SK-N-SH (cell line): ENCODE measurements around the gene UBTD2. TPM values are rescaled to one million over a fixed set of nuclear protein-coding genes. Genes with fewer than 3 reads are reported as not detected.

Experiments used
- CTCF ChIA-PET: fragments of 300-600, 350-600 bp; formaldehyde crosslinking; extraction: SDS; loops from one replicate; lab custom pipeline; 2021; lab: Yijun Ruan, JAX
- POLR2A ChIA-PET: fragments of 350-600 bp; sonication (Branson Sonifier 250); formaldehyde crosslinking; extraction: SDS; loops from one replicate; lab custom pipeline; 2020; ENCODE audit warnings: antibody characterized with exemption, inconsistent platforms; lab: Yijun Ruan, JAX
- DNase-seq: peaks from one replicate; pipeline ENCODE4 v3.0.0; 2012
- H2AFZ ChIP-seq: fragments of 200-600 bp; sonication (generic); 2 replicates; pipeline ENCODE4 v1.8.1; 2016; ENCODE audit warnings: antibody characterized with exemption, mild to moderate bottlenecking, low read depth
- H3F3A ChIP-seq: fragments of 200-600 bp; sonication (generic); replicated peaks from 2 replicates; pipeline ENCODE3; 2016; ENCODE audit warnings: antibody characterized with exemption, mild to moderate bottlenecking; ENCODE audit not compliant: insufficient read depth
- H3K27ac ChIP-seq, 2 experiments: fragments of 200-500 bp in 1 of 2; fragments of 200-600 bp in 1 of 2; sonication (Bioruptor generic) in 1 of 2; sonication (generic), shearing (Covaris generic) in 1 of 2; 2 replicates each; pipeline versions ENCODE4 v1.5.1 to v1.6.1; 2014 to 2016; ENCODE audit warnings: low read depth in 2 of 2, inconsistent platforms in 1 of 2, low read length in 1 of 2, mild to moderate bottlenecking in 1 of 2, mixed read lengths in 1 of 2
- H3K27me3 ChIP-seq: fragments of 200-600 bp; sonication (generic), shearing (Covaris generic); 2 replicates; pipeline ENCODE4 v1.6.1; 2016; ENCODE audit warnings: mixed run types; ENCODE audit not compliant: insufficient read depth
- H3K36me3 ChIP-seq, 2 experiments: fragments of 200-500 bp in 1 of 2; fragments of 200-600 bp in 1 of 2; sonication (Bioruptor generic) in 1 of 2; sonication (generic) in 1 of 2; replicated peaks in 1 of 2; 2 replicates each; pipeline versions ENCODE3 to v1.5.1; 2014 to 2016; ENCODE audit warnings: low read length in 1 of 2, mild to moderate bottlenecking in 1 of 2; ENCODE audit not compliant: insufficient read depth in 2 of 2, control insufficient read depth in 1 of 2
- H3K4me1 ChIP-seq, 2 experiments: fragments of 200-500 bp in 1 of 2; fragments of 200-600 bp in 1 of 2; sonication (Bioruptor generic) in 1 of 2; sonication (generic), shearing (Covaris generic) in 1 of 2; 2 replicates each; pipeline versions ENCODE4 v1.5.1 to v1.6.1; 2014 to 2016; ENCODE audit warnings: low read depth in 1 of 2, low read length in 1 of 2, mixed run types in 1 of 2; ENCODE audit not compliant: insufficient read depth in 2 of 2, control insufficient read depth in 1 of 2
- H3K4me2 ChIP-seq: fragments of 200-600 bp; sonication (generic), shearing (Covaris generic); 2 replicates; pipeline ENCODE4 v1.6.1; 2017; ENCODE audit warnings: mixed run types
- H3K4me3 ChIP-seq, 2 experiments: fragments of 200-500 bp in 1 of 2; fragments of 200-600 bp in 1 of 2; sonication (Bioruptor generic) in 1 of 2; sonication (generic), shearing (Covaris generic) in 1 of 2; 2 replicates each; pipeline versions ENCODE4 v1.5.1 to v1.8.1; 2014 to 2016; ENCODE audit warnings: low read depth in 2 of 2, inconsistent platforms in 1 of 2, low read length in 1 of 2, mild to moderate bottlenecking in 1 of 2, mixed read lengths in 1 of 2, moderate library complexity in 1 of 2
- H3K79me2 ChIP-seq: fragments of 200-600 bp; sonication (generic); 2 replicates; pipeline ENCODE4 v1.8.1; 2017; ENCODE audit warnings: mild to moderate bottlenecking; ENCODE audit not compliant: insufficient read depth
- H3K9ac ChIP-seq: fragments of 200-600 bp; sonication (generic); 2 replicates; pipeline ENCODE4 v1.6.1; 2017; ENCODE audit warnings: mixed run types
- H3K9me2 ChIP-seq: fragments of 200-600 bp; sonication (generic); 2 replicates; pipeline ENCODE4 v1.6.1; 2017; ENCODE audit warnings: mixed run types
- H3K9me3 ChIP-seq: fragments of 200-600 bp; sonication (generic); 2 replicates; pipeline ENCODE4 v1.6.1; 2017; ENCODE audit warnings: mixed run types, mild to moderate bottlenecking, moderate library complexity
- H4K20me1 ChIP-seq: fragments of 200-600 bp; sonication (generic); 2 replicates; pipeline ENCODE4 v1.6.1; 2017; ENCODE audit warnings: mild to moderate bottlenecking, mixed run types; ENCODE audit not compliant: insufficient read depth
- ELF1 ChIP-seq: IDR thresholded peaks from 2 replicates; pipeline ENCODE4 v1.4.0; 2012
- EZH2phosphoT487 ChIP-seq: fragments of 200-600 bp; sonication (generic); IDR thresholded peaks from 2 replicates; pipeline ENCODE4 v1.6.1; 2017; ENCODE audit warnings: low read depth, mixed run types, mild to moderate bottlenecking, antibody characterized with exemption, moderate library complexity, borderline replicate concordance
- FOXJ3 ChIP-seq: sonication (generic); formaldehyde crosslinking; IDR thresholded peaks from 2 replicates; pipeline ENCODE4 v1.5.1; 2020; ENCODE audit warnings: mild to moderate bottlenecking, missing genetic modification reagents
- FOXM1 ChIP-seq: IDR thresholded peaks from 2 replicates; pipeline ENCODE4 v1.4.0; 2012; ENCODE audit warnings: low read depth, mild to moderate bottlenecking
- GABPA ChIP-seq: IDR thresholded peaks from 2 replicates; pipeline ENCODE4 v1.4.0; 2012; ENCODE audit warnings: low read depth, mild to moderate bottlenecking
- JUND ChIP-seq: IDR thresholded peaks from 2 replicates; pipeline ENCODE4 v1.4.0; 2012
- NFIC ChIP-seq: IDR thresholded peaks from 2 replicates; pipeline ENCODE4 v1.4.0; 2012; ENCODE audit warnings: borderline replicate concordance
- NRF1 ChIP-seq: IDR thresholded peaks from 2 replicates; pipeline ENCODE4 v1.6.1; 2012; ENCODE audit warnings: low read depth, mild to moderate bottlenecking, low read length
- PBX3 ChIP-seq: IDR thresholded peaks from 2 replicates; pipeline ENCODE4; 2012
- POLR2AphosphoS5 ChIP-seq: IDR thresholded peaks from 2 replicates; pipeline ENCODE4 v1.6.1; 2012; ENCODE audit warnings: low read depth, low read length
- RCOR1 ChIP-seq: fragments of 150-350 bp; IDR thresholded peaks from 2 replicates; pipeline ENCODE4 v1.6.1; 2017; ENCODE audit warnings: antibody characterized with exemption, low read length
- RFX5 ChIP-seq: IDR thresholded peaks from 2 replicates; pipeline ENCODE4 v1.6.1; 2012; ENCODE audit warnings: mild to moderate bottlenecking, improper control_type of control experiment, low read length
- RXRA ChIP-seq: IDR thresholded peaks from 2 replicates; pipeline ENCODE4 v1.4.0; 2012; ENCODE audit warnings: low read depth, mild to moderate bottlenecking, borderline replicate concordance
- TEAD4 ChIP-seq: IDR thresholded peaks from 2 replicates; pipeline ENCODE4 v1.4.0; 2012; ENCODE audit warnings: mild to moderate bottlenecking, borderline replicate concordance; ENCODE audit not compliant: insufficient read depth
- USF1 ChIP-seq: IDR thresholded peaks from 2 replicates; pipeline ENCODE4 v1.4.0; 2012; ENCODE audit warnings: low read depth, borderline replicate concordance
- WGBS: methylation state at CpG from one replicate; pipeline ENCODE4 v1.1.6; 2017; ENCODE audit warnings: low lambda C conversion rate; 5-methylcytosine and 5-hydroxymethylcytosine counted together
- polyA plus RNA-seq, 3 experiments: library from polyadenylated mRNA; depleted of rRNA; stranded (reverse); fragments of >200 nt; gene quantifications; 2 replicates each; pipeline ENCODE4 v1.2.3, GENCODE V29; 2012
- TF ChIP-seq, protein P1 (sequence below): IDR thresholded peaks from 2 replicates; pipeline ENCODE4 v1.6.1; 2012; ENCODE audit warnings: mild to moderate bottlenecking, low read depth, low read length, moderate library complexity
- TF ChIP-seq, protein P2 (sequence below): fragments of 200-600 bp; sonication (generic); IDR thresholded peaks from 2 replicates; pipeline ENCODE4 v1.6.1; 2017; ENCODE audit warnings: antibody characterized with exemption, mild to moderate bottlenecking, moderate library complexity

The UBTD2 gene
- polyA plus RNA-seq, 1 of the 3 experiments (the other 2 are of a cell fraction) = 13.8 TPM

DNA sequence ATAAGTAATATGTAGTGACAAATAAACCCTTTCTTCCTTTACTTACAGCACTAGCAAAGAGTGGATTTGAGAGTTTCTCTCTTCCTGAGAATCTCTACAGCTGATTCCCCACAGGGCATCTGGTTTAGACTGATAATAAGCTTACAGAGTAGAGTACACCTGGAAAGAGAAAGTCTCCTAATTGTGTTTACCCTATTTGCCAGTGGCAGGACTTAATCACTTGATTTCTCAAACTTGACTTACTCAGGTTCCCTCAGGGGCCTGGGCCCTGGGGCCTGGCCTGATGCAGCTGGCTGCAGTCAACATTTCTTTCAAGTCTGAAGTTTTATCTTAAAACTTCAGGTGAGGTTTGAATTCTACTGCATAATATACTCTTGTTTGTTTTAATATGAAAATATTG, 38.0 kb upstream of the UBTD2 start (continued):
- TF ChIP-seq, protein P1, sequence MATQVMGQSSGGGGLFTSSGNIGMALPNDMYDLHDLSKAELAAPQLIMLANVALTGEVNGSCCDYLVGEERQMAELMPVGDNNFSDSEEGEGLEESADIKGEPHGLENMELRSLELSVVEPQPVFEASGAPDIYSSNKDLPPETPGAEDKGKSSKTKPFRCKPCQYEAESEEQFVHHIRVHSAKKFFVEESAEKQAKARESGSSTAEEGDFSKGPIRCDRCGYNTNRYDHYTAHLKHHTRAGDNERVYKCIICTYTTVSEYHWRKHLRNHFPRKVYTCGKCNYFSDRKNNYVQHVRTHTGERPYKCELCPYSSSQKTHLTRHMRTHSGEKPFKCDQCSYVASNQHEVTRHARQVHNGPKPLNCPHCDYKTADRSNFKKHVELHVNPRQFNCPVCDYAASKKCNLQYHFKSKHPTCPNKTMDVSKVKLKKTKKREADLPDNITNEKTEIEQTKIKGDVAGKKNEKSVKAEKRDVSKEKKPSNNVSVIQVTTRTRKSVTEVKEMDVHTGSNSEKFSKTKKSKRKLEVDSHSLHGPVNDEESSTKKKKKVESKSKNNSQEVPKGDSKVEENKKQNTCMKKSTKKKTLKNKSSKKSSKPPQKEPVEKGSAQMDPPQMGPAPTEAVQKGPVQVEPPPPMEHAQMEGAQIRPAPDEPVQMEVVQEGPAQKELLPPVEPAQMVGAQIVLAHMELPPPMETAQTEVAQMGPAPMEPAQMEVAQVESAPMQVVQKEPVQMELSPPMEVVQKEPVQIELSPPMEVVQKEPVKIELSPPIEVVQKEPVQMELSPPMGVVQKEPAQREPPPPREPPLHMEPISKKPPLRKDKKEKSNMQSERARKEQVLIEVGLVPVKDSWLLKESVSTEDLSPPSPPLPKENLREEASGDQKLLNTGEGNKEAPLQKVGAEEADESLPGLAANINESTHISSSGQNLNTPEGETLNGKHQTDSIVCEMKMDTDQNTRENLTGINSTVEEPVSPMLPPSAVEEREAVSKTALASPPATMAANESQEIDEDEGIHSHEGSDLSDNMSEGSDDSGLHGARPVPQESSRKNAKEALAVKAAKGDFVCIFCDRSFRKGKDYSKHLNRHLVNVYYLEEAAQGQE = no peak

GRCh38 chr5:172319708-172320441, 36.3 kb upstream of the UBTD2 start:
- no peak overlapping the region for H3K27ac ChIP-seq
- no peaks in the 10 kb centered on the region for H3K27me3 ChIP-seq
- POLR2A ChIA-PET = no interaction called here
- no peaks in the 10 kb centered on the region for H3K9me3 ChIP-seq
- H3K4me3 ChIP-seq = no peak overlapping the region
- no peaks in the 10 kb centered on the region for H3K9me2 ChIP-seq
- CTCF ChIA-PET = interaction anchor here (1.0 kb wide), 1 partner anchor 613 kb away, joined by 3 read pairs; no protein-coding TSS in a partner anchor
- H3K79me2 ChIP-seq = no peaks in the 10 kb centered on the region
- DNase-seq = no peak
- WGBS = 85% methylated on average over 4 of the region's 4 CpGs
- peaks cover 0 to 2% of the 10 kb centered on the region in 2 experiments; a peak in 1 of 4 replicates for H3K4me1 ChIP-seq
- H3K4me2 ChIP-seq = no peak overlapping the region
- H3K36me3 ChIP-seq = no peaks in the 10 kb centered on the region
- no peaks in the 10 kb centered on the region for H4K20me1 ChIP-seq
- peaks cover 15% of the 10 kb centered on the region for H3F3A ChIP-seq
- TF ChIP-seq FOXM1 (no peak), RFX5 (no peak)
- TF ChIP-seq, all 33 proteins: peak for 0
- Histone ChIP-seq H3K9ac (no peak overlapping the region), H2AFZ (no peak overlapping the region)

DNA sequence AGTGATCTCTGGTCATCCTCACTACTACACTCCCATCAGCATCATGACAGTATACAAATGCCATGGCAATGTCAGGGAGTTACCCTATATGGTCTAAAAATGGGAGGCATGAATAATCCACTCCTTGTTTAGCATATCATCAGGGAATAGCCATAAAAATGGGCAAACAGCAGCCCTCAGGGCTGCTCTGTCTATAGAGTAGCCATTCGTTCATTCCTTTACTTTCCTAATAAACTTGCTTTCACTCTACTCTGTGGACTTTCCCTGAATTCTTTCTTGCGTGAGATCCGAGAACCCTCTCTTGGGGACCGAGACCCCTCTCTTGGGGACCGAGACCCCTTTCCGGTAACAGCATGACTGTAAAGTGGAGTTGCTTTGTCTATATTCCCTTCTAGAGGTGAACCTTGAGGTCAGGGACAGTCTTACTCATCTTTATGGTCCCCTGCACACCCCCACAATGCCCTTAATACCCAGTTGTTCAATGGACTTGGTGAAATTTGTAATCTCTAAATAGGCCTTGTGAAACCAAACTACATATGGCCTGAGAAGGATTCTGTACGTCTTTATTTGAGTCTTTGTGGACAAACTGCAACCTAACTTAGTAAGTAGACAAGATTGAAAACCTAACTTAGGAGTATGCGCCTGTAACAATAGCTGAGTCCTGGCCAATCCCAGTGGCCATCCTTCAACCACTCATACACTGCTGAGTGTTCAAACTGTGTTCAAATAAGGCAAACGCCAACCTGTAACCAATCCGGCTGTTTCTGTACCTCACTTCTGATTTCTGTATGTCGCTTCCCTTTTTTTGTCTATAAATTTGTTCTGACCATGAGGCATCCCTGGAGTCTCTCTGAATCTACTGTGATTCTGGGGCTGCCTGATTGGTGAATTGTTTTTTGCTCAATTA, 32.3 kb upstream of the UBTD2 start:
- CTCF ChIA-PET = interaction anchor here (1.5 kb wide), 1 partner anchor 210 kb away, joined by 4 read pairs; no protein-coding TSS in a partner anchor
- no peaks in the 10 kb centered on the region for H3K27me3 ChIP-seq
- WGBS = 94% methylated on average over 11 of the region's 11 CpGs

More for the DNA sequence above, 32.3 kb upstream of the UBTD2 start:
- DNase-seq = no peak
- no peak for TF ChIP-seq USF1
- no peak for TF ChIP-seq NFIC
- no peak for TF ChIP-seq JUND
- TF ChIP-seq RXRA = no peak
- TF ChIP-seq EZH2phosphoT487 = no peak
- no peak for TF ChIP-seq FOXJ3
- TF ChIP-seq NRF1 = no peak
- TF ChIP-seq PBX3 = no peak
- no peak for TF ChIP-seq RCOR1
- TF ChIP-seq GABPA = no peak
- TF ChIP-seq POLR2AphosphoS5 = no peak
- no peak for TF ChIP-seq ELF1
- TF ChIP-seq, protein P2, sequence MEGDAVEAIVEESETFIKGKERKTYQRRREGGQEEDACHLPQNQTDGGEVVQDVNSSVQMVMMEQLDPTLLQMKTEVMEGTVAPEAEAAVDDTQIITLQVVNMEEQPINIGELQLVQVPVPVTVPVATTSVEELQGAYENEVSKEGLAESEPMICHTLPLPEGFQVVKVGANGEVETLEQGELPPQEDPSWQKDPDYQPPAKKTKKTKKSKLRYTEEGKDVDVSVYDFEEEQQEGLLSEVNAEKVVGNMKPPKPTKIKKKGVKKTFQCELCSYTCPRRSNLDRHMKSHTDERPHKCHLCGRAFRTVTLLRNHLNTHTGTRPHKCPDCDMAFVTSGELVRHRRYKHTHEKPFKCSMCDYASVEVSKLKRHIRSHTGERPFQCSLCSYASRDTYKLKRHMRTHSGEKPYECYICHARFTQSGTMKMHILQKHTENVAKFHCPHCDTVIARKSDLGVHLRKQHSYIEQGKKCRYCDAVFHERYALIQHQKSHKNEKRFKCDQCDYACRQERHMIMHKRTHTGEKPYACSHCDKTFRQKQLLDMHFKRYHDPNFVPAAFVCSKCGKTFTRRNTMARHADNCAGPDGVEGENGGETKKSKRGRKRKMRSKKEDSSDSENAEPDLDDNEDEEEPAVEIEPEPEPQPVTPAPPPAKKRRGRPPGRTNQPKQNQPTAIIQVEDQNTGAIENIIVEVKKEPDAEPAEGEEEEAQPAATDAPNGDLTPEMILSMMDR = no peak
- no peak for TF ChIP-seq TEAD4
- H3K36me3 ChIP-seq = no peaks in the 10 kb centered on the region
- no peak overlapping the region for H3K9ac ChIP-seq
- no peak overlapping the region for H2AFZ ChIP-seq
- no peak overlapping the region for H3K27ac ChIP-seq
- H3K4me2 ChIP-seq = no peak overlapping the region
- no peaks in the 10 kb centered on the region for H3K79me2 ChIP-seq
- no peak overlapping the region for H3K4me3 ChIP-seq
- POLR2A ChIA-PET = no interaction called here
- H3K4me1 ChIP-seq = no peaks in the 10 kb centered on the region
- H3K9me3 ChIP-seq = no peaks in the 10 kb centered on the region
- H4K20me1 ChIP-seq = no peaks in the 10 kb centered on the region
- H3F3A ChIP-seq = peaks cover 15% of the 10 kb centered on the region
- no peaks in the 10 kb centered on the region for H3K9me2 ChIP-seq
